PC-3 (cell line): ENCODE measurements around the gene ITIH3. TPM values are rescaled to one million over a fixed set of nuclear protein-coding genes. Genes with fewer than 3 reads are reported as not detected.

Source experiments
- ATAC-seq: fragments of 200-7000 bp; cut with Tn5 transposase; 2 replicates; pipeline ENCODE4 v1.9.1; 2020; ENCODE audit warnings: mild to moderate bottlenecking, moderate library complexity
- BruUV-seq: library from RNA; stranded (reverse); fragments of 400-500 nt; replicated peaks from 2 replicates; lab custom pipeline; 2021; lab: Mats Ljungman, UMichigan
- CTCF ChIA-PET: fragments of 300-600 bp; sonication (Branson Sonifier 250); formaldehyde crosslinking; loops from one replicate; lab custom pipeline; 2022; ENCODE audit warnings: antibody characterized with exemption; lab: Charles Lee
- POLR2A ChIA-PET: fragments of 300-600 bp; sonication (Branson Sonifier 250); formaldehyde crosslinking; loops from one replicate; lab custom pipeline; 2022; ENCODE audit warnings: antibody characterized with exemption; ENCODE audit not compliant: unreplicated experiment; lab: Charles Lee
- DNase-seq: peaks from one replicate; pipeline ENCODE4 v3.0.0-alpha.2; 2015
- H2AFZ ChIP-seq: fragments of 300-600 bp; sonication (generic); 2 replicates; pipeline ENCODE4 v1.6.0; 2016; ENCODE audit warnings: antibody characterized with exemption, low read length
- H3F3A ChIP-seq: fragments of 300-600 bp; sonication (generic); one replicate; pipeline ENCODE4 v1.6.0; 2017; ENCODE audit warnings: antibody characterized with exemption, low read length, control low read depth, mild to moderate bottlenecking; ENCODE audit not compliant: unreplicated experiment
- H3K27ac ChIP-seq: fragments of 300-600 bp; sonication (generic); 2 replicates; pipeline ENCODE4 v1.5.1; 2016; ENCODE audit warnings: mild to moderate bottlenecking, low read length
- H3K27me3 ChIP-seq: fragments of 300-600 bp; sonication (generic); 2 replicates; pipeline ENCODE4 v1.6.1; 2016; ENCODE audit warnings: low read length, mixed read lengths
- H3K36me3 ChIP-seq: fragments of 300-600 bp; sonication (generic); 2 replicates; pipeline ENCODE4 v1.6.1; 2016; ENCODE audit warnings: low read depth, mixed run types, low read length, mixed read lengths
- H3K4me1 ChIP-seq: fragments of 300-600 bp; sonication (generic); 2 replicates; pipeline ENCODE4 v1.5.1; 2016; ENCODE audit warnings: low read length; ENCODE audit not compliant: insufficient read depth
- H3K4me2 ChIP-seq: fragments of 300-600 bp; sonication (generic); 2 replicates; pipeline ENCODE4 v1.6.0; 2016; ENCODE audit warnings: low read length
- H3K4me3 ChIP-seq: fragments of 300-600 bp; sonication (generic); 2 replicates; pipeline ENCODE4 v1.5.1; 2016; ENCODE audit warnings: mild to moderate bottlenecking, low read length, mixed read lengths
- H3K79me2 ChIP-seq: fragments of 300-600 bp; sonication (generic); 2 replicates; pipeline ENCODE4 v1.6.1; 2017; ENCODE audit warnings: low read length, mixed read lengths
- H3K9ac ChIP-seq: fragments of 300-600 bp; sonication (generic); 2 replicates; pipeline ENCODE4 v1.6.0; 2016; ENCODE audit warnings: mild to moderate bottlenecking, low read length
- H3K9me2 ChIP-seq: fragments of 300-600 bp; sonication (generic); replicated peaks from 2 replicates; pipeline ENCODE4 v1.6.1; 2016; ENCODE audit warnings: mixed run types, low read length, mixed read lengths
- H3K9me3 ChIP-seq: fragments of 300-600 bp; sonication (generic); 2 replicates; pipeline ENCODE4 v1.6.1; 2016; ENCODE audit warnings: low read length, mixed read lengths
- H4K20me1 ChIP-seq: fragments of 300-600 bp; sonication (generic); 2 replicates; pipeline ENCODE4 v1.6.1; 2016; ENCODE audit warnings: low read length, mixed read lengths
- EZH2 ChIP-seq: fragments of 300-600 bp; sonication (generic); IDR thresholded peaks from one replicate; pipeline ENCODE4 v1.6.1; 2017; ENCODE audit warnings: antibody characterized with exemption, mild to moderate bottlenecking, low read length; ENCODE audit not compliant: unreplicated experiment
- EZH2phosphoT487 ChIP-seq: fragments of 300-600 bp; sonication (generic); IDR thresholded peaks from 2 replicates; pipeline ENCODE4 v1.6.1; 2018; ENCODE audit warnings: mild to moderate bottlenecking, antibody characterized with exemption, low read length, borderline replicate concordance
- intact Hi-C: fragments of 100-400 bp; cut with micrococcal nuclease; formaldehyde crosslinking; loops from 2 replicates; pipeline ENCODE4 v1.9.0; 2023
- total RNA-seq: library from RNA; depleted of rRNA; stranded (reverse); fragments of >200 nt; gene quantifications from 2 replicates; pipeline ENCODE4 v1.2.3, GENCODE V29; 2014
- TF ChIP-seq, protein P1 (sequence below): fragments of 300-600 bp; sonication (generic); conservative IDR thresholded peaks from 2 replicates; pipeline ENCODE4 v1.5.1; 2017; ENCODE audit warnings: antibody characterized with exemption, low read depth, mild to moderate bottlenecking, low read length

The ITIH3 gene
- total RNA-seq, 1 experiment from 2014 or later = not detected

DNA sequence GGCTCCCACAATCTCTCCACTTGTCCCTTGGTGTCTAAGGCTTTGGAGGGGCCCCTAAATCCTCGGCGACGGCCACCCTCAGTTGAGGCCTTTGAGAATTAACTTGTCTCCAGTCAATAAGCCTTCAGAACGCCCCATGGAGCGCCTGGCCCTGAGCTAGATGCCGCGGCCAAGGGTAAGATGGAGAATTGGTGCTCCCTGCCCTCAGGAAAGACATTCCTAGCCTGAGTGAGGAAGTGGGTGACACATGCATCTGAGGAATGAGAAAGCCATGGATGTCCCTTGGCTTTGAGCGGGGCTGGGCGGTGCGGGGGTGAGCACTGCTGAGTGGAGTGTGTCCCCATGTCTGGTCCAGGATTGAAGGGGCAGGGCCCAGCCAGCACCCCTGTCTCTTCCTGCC, 22.6 kb downstream of the ITIH3 start:
- no peak for DNase-seq
- CTCF ChIA-PET = no interaction called here
- H3K4me2 ChIP-seq = no peak overlapping the region
- TF ChIP-seq, protein P1, sequence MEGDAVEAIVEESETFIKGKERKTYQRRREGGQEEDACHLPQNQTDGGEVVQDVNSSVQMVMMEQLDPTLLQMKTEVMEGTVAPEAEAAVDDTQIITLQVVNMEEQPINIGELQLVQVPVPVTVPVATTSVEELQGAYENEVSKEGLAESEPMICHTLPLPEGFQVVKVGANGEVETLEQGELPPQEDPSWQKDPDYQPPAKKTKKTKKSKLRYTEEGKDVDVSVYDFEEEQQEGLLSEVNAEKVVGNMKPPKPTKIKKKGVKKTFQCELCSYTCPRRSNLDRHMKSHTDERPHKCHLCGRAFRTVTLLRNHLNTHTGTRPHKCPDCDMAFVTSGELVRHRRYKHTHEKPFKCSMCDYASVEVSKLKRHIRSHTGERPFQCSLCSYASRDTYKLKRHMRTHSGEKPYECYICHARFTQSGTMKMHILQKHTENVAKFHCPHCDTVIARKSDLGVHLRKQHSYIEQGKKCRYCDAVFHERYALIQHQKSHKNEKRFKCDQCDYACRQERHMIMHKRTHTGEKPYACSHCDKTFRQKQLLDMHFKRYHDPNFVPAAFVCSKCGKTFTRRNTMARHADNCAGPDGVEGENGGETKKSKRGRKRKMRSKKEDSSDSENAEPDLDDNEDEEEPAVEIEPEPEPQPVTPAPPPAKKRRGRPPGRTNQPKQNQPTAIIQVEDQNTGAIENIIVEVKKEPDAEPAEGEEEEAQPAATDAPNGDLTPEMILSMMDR = no peak
- no peak for TF ChIP-seq EZH2
- TF ChIP-seq EZH2phosphoT487 = no peak
- POLR2A ChIA-PET = no interaction called here
- no TSS peak for BruUV-seq
- no peaks in the 10 kb centered on the region for H3F3A ChIP-seq
- no peaks in the 10 kb centered on the region for H4K20me1 ChIP-seq
- no peak overlapping the region for H3K4me3 ChIP-seq
- no peak overlapping the region for H2AFZ ChIP-seq
- ATAC-seq = no peak
- H3K79me2 ChIP-seq = no peaks in the 10 kb centered on the region
- no peaks in the 10 kb centered on the region for H3K9me2 ChIP-seq
- no peaks in the 10 kb centered on the region for H3K9me3 ChIP-seq
- H3K4me1 ChIP-seq = no peaks in the 10 kb centered on the region
- no peak overlapping the region for H3K27ac ChIP-seq
- no peaks in the 10 kb centered on the region for H3K27me3 ChIP-seq
- H3K36me3 ChIP-seq = no peaks in the 10 kb centered on the region
- H3K9ac ChIP-seq = no peak overlapping the region
- intact Hi-C loops = no loop called here

- POLR2A ChIA-PET = no interaction called here
- TF ChIP-seq, protein P1 = no peak
- TF ChIP-seq EZH2phosphoT487 = no peak
- TF ChIP-seq EZH2 = no peak
- intact Hi-C loops = no loop called here
These were observed 23.3 kb downstream of the ITIH3 start for GRCh38 chr3:52817860-52818259.

DNA sequence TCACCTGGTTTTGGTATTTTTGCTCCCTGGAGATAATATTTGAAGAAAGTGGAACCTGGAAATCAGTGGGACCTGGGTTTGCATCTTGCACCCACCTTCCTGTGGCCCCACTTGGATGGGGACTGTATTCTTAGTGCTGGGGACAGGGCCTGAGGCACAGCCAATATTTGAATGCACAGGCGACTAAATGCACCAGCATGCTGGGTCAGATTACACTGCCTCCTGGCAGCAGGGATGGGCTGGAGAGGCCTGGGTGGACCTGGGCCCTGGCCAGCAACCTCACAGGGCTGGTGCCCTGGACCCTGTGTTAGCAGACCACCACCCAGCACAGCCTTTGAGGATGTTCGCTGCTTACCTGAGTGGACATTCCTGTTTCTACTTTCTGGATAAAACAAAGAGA, 25.3 kb downstream of the ITIH3 start:
- Histone ChIP-seq H3K27me3 (no peaks in the 10 kb centered on the region), H3K79me2 (no peaks in the 10 kb centered on the region), H3K9me3 (no peaks in the 10 kb centered on the region), H3K4me1 (no peaks in the 10 kb centered on the region), H3K36me3 (no peaks in the 10 kb centered on the region), H3K4me3 (no peak overlapping the region), H3K27ac (no peak overlapping the region), H2AFZ (no peak overlapping the region), H4K20me1 (no peaks in the 10 kb centered on the region), H3K9me2 (no peaks in the 10 kb centered on the region), H3K9ac (no peak overlapping the region), H3K4me2 (no peak overlapping the region), H3F3A (no peaks in the 10 kb centered on the region)
- TF ChIP-seq, protein P1 = no peak
- TF ChIP-seq EZH2phosphoT487 (no peak), EZH2 (no peak)
- no TSS peak for BruUV-seq
- CTCF ChIA-PET = no interaction called here
- DNase-seq (no peak), ATAC-seq (peak; percentile 29; the same call in 1 of the 2 replicates)
- POLR2A ChIA-PET = no interaction called here
- intact Hi-C loops = loop anchor here (1.0 kb wide), 1 partner anchor 78 kb away; no protein-coding TSS in a partner anchor

More at GRCh38 chr3:52817860-52818259, 23.3 kb downstream of the ITIH3 start:
- BruUV-seq = no TSS peak
- H3K27me3 ChIP-seq = no peaks in the 10 kb centered on the region
- CTCF ChIA-PET = no interaction called here
- H3F3A ChIP-seq = no peaks in the 10 kb centered on the region
- H3K79me2 ChIP-seq = no peaks in the 10 kb centered on the region
- H3K4me2 ChIP-seq = no peak overlapping the region
- H3K9ac ChIP-seq = no peak overlapping the region
- no peak overlapping the region for H3K27ac ChIP-seq
- H4K20me1 ChIP-seq = no peaks in the 10 kb centered on the region
- H3K4me1 ChIP-seq = no peaks in the 10 kb centered on the region
- H3K9me2 ChIP-seq = no peaks in the 10 kb centered on the region
- no peaks in the 10 kb centered on the region for H3K36me3 ChIP-seq
- no peak overlapping the region for H3K4me3 ChIP-seq
- ATAC-seq (no peak), DNase-seq (no peak)
- H3K9me3 ChIP-seq = no peaks in the 10 kb centered on the region
- no peak overlapping the region for H2AFZ ChIP-seq
